ENCODE data around the gene OLFML2B.

DNA sequence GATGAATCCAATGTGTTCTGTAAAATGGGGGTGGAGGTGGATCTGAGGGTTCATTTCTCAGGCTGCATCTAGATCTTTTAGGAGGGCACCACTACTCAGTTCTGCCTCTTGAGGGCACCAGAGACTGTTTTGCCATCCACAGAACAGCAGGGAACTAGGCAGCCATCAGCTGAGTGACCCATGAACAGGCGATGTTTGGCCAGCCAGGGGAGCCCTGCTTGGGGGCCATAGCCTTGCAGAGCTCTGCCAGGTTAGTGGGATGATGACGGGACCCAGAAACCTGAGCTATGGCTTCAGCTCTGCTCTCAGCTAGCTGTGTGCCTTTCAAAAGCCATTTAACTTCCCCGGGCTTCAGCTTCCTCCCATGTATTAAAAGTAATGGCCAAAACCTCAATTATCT is 32.4 kb upstream of the OLFML2B start:
- TF ChIP-seq REST (IDR thresholded peaks at IDR 0.05; ENCODE audit: insufficient read depth in 1 of 2, low read depth in 2 of 2, low read length in 2 of 2): no peak
- TF ChIP-seq POLR2AphosphoS5 (IDR thresholded peaks at IDR 0.05; ENCODE audit: low read depth, low read length): no peak
